HepG2 (cell line): ENCODE measurements around the gene PRKACG. TPM values are rescaled to one million over a fixed set of nuclear protein-coding genes. Genes with fewer than 3 reads are reported as not detected.

Experiments
- ATAC-seq: fragments of 200-7000 bp; cut with Tn5 transposase; 3 replicates; pipeline ENCODE4 v1.9.1; 2020; ENCODE audit warnings: mild to moderate bottlenecking, moderate library complexity
- BruUV-seq: library from RNA; stranded (reverse); fragments of 400-500 nt; replicated peaks from 2 replicates; lab custom pipeline; 2021; lab: Mats Ljungman, UMichigan
- CTCF ChIA-PET: fragments of 300-600 bp; formaldehyde crosslinking; extraction: SDS; loops from one replicate; lab custom pipeline; 2021; ENCODE audit warnings: low total read pairs, inconsistent platforms, low intra/inter-chr PET ratio; lab: Yijun Ruan, JAX
- POLR2A ChIA-PET: fragments of 350-600 bp; sonication (Branson Sonifier 250); formaldehyde crosslinking; loops from one replicate; lab custom pipeline; 2020; ENCODE audit warnings: antibody characterized with exemption, inconsistent platforms; lab: Yijun Ruan, JAX
- DNase-seq: peaks from one replicate; pipeline ENCODE4 v3.0.0-alpha.2; 2015; ENCODE audit warnings: low spot score
- FAIRE-seq: peaks from 3 replicates; lab custom pipeline; 2011; peaks lifted over from hg19 to GRCh38; lab: Jason Lieb, UNC
- H2AFZ ChIP-seq: one replicate; pipeline ENCODE4 v1.6.1; 2011; ENCODE audit warnings: low read length, inconsistent platforms
- H3K27ac ChIP-seq: fragments of 300-600 bp; 3 replicates; pipeline ENCODE4 v1.8.0; 2011; ENCODE audit warnings: mixed run types, mild to moderate bottlenecking, mixed read lengths, low read length, inconsistent platforms; ENCODE audit not compliant: insufficient read depth; ENCODE audit errors: extremely low read length
- H3K27me3 ChIP-seq, 2 experiments: fragments of 200-600 bp in 1 of 2; 2 replicates in 1 of 2; 3 replicates in 1 of 2; pipeline versions ENCODE4 v1.6.0 to v1.8.0; 2011; ENCODE audit warnings: low read length in 2 of 2, mild to moderate bottlenecking in 2 of 2, moderate library complexity in 2 of 2, inconsistent platforms in 1 of 2; ENCODE audit not compliant: insufficient read depth in 2 of 2, control insufficient read depth in 1 of 2
- H3K36me3 ChIP-seq, 2 experiments: fragments of 200-600 bp in 1 of 2; replicated peaks in 1 of 2; 2 replicates in 1 of 2; 3 replicates in 1 of 2; pipeline versions ENCODE4 v1.5.1 to v1.8.0; 2011; ENCODE audit warnings: low read length in 2 of 2, inconsistent platforms in 1 of 2; ENCODE audit not compliant: insufficient read depth in 2 of 2, control insufficient read depth in 1 of 2
- H3K4me1 ChIP-seq: 2 replicates; pipeline ENCODE4 v1.5.1; 2012; ENCODE audit warnings: low read length, inconsistent platforms; ENCODE audit not compliant: insufficient read depth
- H3K4me2 ChIP-seq: 2 replicates; pipeline ENCODE4 v1.6.0; 2011; ENCODE audit warnings: low read depth, low read length, inconsistent platforms
- H3K4me3 ChIP-seq, 3 experiments: fragments of 200-600 bp in 1 of 3; sonication (generic), shearing (Covaris generic) in 1 of 3; replicated peaks in 1 of 3; 2 replicates each; pipeline ENCODE4 v1.5.1; 2011 to 2016; ENCODE audit warnings: low read length in 3 of 3, inconsistent platforms in 2 of 3, low read depth in 2 of 3, mild to moderate bottlenecking in 2 of 3, control low read depth in 1 of 3, mixed read lengths in 1 of 3; ENCODE audit not compliant: insufficient read depth in 1 of 3
- H3K79me2 ChIP-seq: one replicate; pipeline ENCODE4 v1.6.1; 2011; ENCODE audit warnings: low read length, inconsistent platforms; ENCODE audit not compliant: insufficient read depth
- H3K9ac ChIP-seq: 2 replicates; pipeline ENCODE4 v1.6.0; 2011; ENCODE audit warnings: mild to moderate bottlenecking, low read depth, low read length, inconsistent platforms; ENCODE audit not compliant: insufficient read depth
- H3K9me3 ChIP-seq: 2 replicates; pipeline ENCODE4 v1.5.1; 2012; ENCODE audit warnings: mild to moderate bottlenecking, low read length
- H4K20me1 ChIP-seq: 2 replicates; pipeline ENCODE4 v1.6.0; 2011; ENCODE audit warnings: inconsistent platforms, mild to moderate bottlenecking, low read length, moderate library complexity; ENCODE audit not compliant: insufficient read depth
- ARID2 ChIP-seq: sonication (generic); formaldehyde crosslinking; IDR thresholded peaks from 2 replicates; pipeline ENCODE4 v1.8.1; 2022; ENCODE audit warnings: mild to moderate bottlenecking, missing genetic modification reagents, borderline replicate concordance
- FOXP1 ChIP-seq, 2 experiments: fragments of 450-650 bp in 1 of 2; IDR thresholded peaks; 2 replicates each; pipeline ENCODE4 v1.6.1; 2017 to 2018; ENCODE audit warnings: antibody characterized with exemption in 1 of 2
- RELA ChIP-seq: sonication (generic); formaldehyde crosslinking; IDR thresholded peaks from 2 replicates; pipeline ENCODE4 v1.4.0; 2020; ENCODE audit warnings: missing genetic modification reagents
- SKI ChIP-seq: fragments of 450-650 bp; IDR thresholded peaks from one replicate; pipeline ENCODE4 v1.6.1; 2018; ENCODE audit warnings: mild to moderate bottlenecking; ENCODE audit not compliant: partially characterized antibody
- SOX6 ChIP-seq, 2 experiments: fragments of 450-650 bp in 1 of 2; sonication (generic) in 1 of 2; formaldehyde crosslinking in 1 of 2; IDR thresholded peaks; 2 replicates each; pipeline versions ENCODE4 v1.4.0 to v1.6.1; 2017 to 2020; ENCODE audit warnings: antibody characterized with exemption in 1 of 2, mild to moderate bottlenecking in 1 of 2, missing genetic modification reagents in 1 of 2
- THAP11 ChIP-seq: IDR thresholded peaks from 2 replicates; pipeline ENCODE4 v1.6.1; 2016; ENCODE audit warnings: missing biosample characterization, missing genetic modification reagents
- U2AF2 ChIP-seq: fragments of 200-400 bp; formaldehyde crosslinking; IDR thresholded peaks from 2 replicates; pipeline ENCODE4 v1.6.1; 2017; ENCODE audit warnings: low read depth, mild to moderate bottlenecking, low read length
- ZNF672 ChIP-seq: sonication (generic); formaldehyde crosslinking; IDR thresholded peaks from 2 replicates; pipeline ENCODE4 v1.8.1; 2022; ENCODE audit warnings: missing genetic modification reagents
- WGBS: methylation state at CpG from one replicate; pipeline ENCODE4 v1.1.6; 2017; ENCODE audit warnings: low lambda C conversion rate; 5-methylcytosine and 5-hydroxymethylcytosine counted together
- in situ Hi-C: cut with HindIII; loops from 2 replicates; pipeline ENCODE4 v1.10.0; 2017; ENCODE audit warnings: low pct_unique_long_range_greater_than_20kb; ENCODE audit not compliant: extremely low pct_ligation_motif_present
- intact Hi-C: fragments of 100-400 bp; cut with micrococcal nuclease; formaldehyde crosslinking; loops from one replicate; pipeline ENCODE4 v1.10.0; 2022; ENCODE audit not compliant: unreplicated experiment
- polyA plus RNA-seq, 8 experiments: library from polyadenylated mRNA; depleted of rRNA in 3 of 8; stranded (reverse) in 7 of 8; unstranded in 1 of 8; fragments of >200 nt; fragmentation: Illumina TruSeq in 4 of 8; extraction: Trizol in 4 of 8; gene quantifications; 2 replicates each; pipeline versions ENCODE4 v1.2.1 to v1.2.3, GENCODE V29; 2011 to 2016; ENCODE audit warnings: low read depth in 4 of 8, missing spikeins in 1 of 8, mixed read lengths in 1 of 8; ENCODE audit not compliant: insufficient read depth in 1 of 8
- total RNA-seq, 5 experiments: library from RNA; depleted of rRNA; stranded (reverse); fragments of >200 nt; fragmentation: Illumina TruSeq; extraction: Trizol; gene quantifications; 2 replicates each; pipeline ENCODE4 v1.2.3, GENCODE V29; 2016; ENCODE audit warnings: low read depth in 1 of 5
- TF ChIP-seq, protein P1 (sequence below): sonication (generic); formaldehyde crosslinking; conservative IDR thresholded peaks from 2 replicates; pipeline ENCODE4 v1.4.0; 2020; ENCODE audit warnings: missing genetic modification reagents
- TF ChIP-seq, protein P2 (sequence below): sonication (generic); formaldehyde crosslinking; IDR thresholded peaks from 2 replicates; pipeline ENCODE4 v1.4.0; 2020; ENCODE audit warnings: missing genetic modification reagents
- TF ChIP-seq, protein P3 (sequence below): sonication (generic); formaldehyde crosslinking; IDR thresholded peaks from 2 replicates; pipeline ENCODE4 v1.4.0; 2020; ENCODE audit warnings: mild to moderate bottlenecking, missing genetic modification reagents
- TF ChIP-seq, protein P4 (sequence below): sonication (generic); formaldehyde crosslinking; IDR thresholded peaks from 2 replicates; pipeline ENCODE4 v1.5.0; 2020; ENCODE audit warnings: mild to moderate bottlenecking, missing genetic modification reagents

PRKACG gene
- total and polyA plus RNA-seq, 2 of the 13 experiments (the other 11 are each of a cell fraction or from before 2014, with no cell fraction given), result not detected

DNA sequence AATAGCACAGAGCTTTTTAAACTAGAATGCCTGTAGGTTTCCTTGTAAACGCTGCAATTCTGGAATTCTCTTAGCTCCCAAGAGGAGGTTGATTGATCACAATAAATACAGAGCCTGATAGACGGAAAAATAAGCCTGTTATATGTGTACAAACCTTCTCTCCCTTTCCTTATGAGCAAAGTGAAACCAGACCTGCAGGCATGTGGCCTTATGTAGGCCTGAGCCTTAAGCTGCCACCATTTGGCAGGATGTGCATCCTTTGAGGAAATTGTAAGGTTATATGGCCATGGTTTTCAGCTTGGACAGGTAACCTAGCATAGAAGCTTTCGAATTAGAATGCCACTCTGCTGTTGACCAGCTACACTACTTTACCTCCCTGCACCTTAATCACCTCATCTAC lies 49.1 kb downstream of the PRKACG start (continued):
- TF ChIP-seq, protein P1, sequence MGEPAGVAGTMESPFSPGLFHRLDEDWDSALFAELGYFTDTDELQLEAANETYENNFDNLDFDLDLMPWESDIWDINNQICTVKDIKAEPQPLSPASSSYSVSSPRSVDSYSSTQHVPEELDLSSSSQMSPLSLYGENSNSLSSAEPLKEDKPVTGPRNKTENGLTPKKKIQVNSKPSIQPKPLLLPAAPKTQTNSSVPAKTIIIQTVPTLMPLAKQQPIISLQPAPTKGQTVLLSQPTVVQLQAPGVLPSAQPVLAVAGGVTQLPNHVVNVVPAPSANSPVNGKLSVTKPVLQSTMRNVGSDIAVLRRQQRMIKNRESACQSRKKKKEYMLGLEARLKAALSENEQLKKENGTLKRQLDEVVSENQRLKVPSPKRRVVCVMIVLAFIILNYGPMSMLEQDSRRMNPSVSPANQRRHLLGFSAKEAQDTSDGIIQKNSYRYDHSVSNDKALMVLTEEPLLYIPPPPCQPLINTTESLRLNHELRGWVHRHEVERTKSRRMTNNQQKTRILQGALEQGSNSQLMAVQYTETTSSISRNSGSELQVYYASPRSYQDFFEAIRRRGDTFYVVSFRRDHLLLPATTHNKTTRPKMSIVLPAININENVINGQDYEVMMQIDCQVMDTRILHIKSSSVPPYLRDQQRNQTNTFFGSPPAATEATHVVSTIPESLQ, result no peak
- TF ChIP-seq SKI (no peak), THAP11 (CRISPR knock-in tag) (no peak), SOX6 (IDR thresholded peaks at IDR 0.05) (no peak), SOX6 (CRISPR knock-in tag; IDR thresholded peaks at IDR 0.05) (no peak), FOXP1 (IDR thresholded peaks at IDR 0.05) (no peak), FOXP1 (CRISPR knock-in tag; IDR thresholded peaks at IDR 0.05) (no peak), U2AF2 (no peak), ZNF672 (CRISPR knock-in tag) (no peak)
- TF ChIP-seq, protein P2, sequence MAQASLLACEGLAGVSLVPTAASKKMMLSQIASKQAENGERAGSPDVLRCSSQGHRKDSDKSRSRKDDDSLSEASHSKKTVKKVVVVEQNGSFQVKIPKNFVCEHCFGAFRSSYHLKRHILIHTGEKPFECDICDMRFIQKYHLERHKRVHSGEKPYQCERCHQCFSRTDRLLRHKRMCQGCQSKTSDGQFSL (CRISPR knock-in tag), result no peak

DNA sequence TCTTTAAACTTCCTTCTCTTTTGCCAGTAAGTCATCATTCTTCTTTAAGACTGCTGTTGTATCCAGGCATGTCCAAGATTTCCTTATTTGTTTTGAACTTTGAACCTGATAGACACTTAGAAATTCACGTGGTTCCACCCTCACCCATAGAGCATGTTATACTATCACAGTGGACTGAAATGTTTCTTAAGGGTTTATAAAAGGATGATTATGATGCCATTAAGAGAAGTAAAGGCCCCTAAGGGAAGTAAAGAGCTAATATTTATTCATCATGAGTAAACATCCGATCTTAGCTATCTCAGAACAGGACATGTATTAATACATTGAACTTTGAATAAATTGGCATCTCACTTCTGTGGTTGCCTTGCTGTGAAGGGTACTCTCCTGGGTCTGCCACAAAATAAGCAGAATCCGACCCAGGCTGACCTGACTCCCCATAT lies 49.8 kb downstream of the PRKACG start:
- Histone ChIP-seq H3K9me3 (no peaks in the 10 kb centered on the region), H3K27ac (no peak overlapping the region), H3K9ac (no peak overlapping the region), H2AFZ (no peak overlapping the region), H3K27me3 (no peaks in the 10 kb centered on the region), H3K4me1 (peaks cover 47% of the 10 kb centered on the region), H3K4me3 (no peak overlapping the region), H3K36me3 (no peaks in the 10 kb centered on the region; a peak in 1 of 5 replicates), H3K4me2 (no peak overlapping the region), H3K79me2 (no peaks in the 10 kb centered on the region), H4K20me1 (no peaks in the 10 kb centered on the region)
- BruUV-seq, result no TSS peak
- FAIRE-seq (no peak), ATAC-seq (no peak), DNase-seq (no peak)
- WGBS, result 82% methylated on average over 3 of the region's 3 CpGs
- ChIA-PET CTCF (no interaction called here), POLR2A (no interaction called here)
- in situ Hi-C loops (loop anchor here (10.0 kb wide), 1 partner anchor 179 kb away; a partner anchor contains a TSS), intact Hi-C loops (no loop called here)
- TF ChIP-seq, protein P3, sequence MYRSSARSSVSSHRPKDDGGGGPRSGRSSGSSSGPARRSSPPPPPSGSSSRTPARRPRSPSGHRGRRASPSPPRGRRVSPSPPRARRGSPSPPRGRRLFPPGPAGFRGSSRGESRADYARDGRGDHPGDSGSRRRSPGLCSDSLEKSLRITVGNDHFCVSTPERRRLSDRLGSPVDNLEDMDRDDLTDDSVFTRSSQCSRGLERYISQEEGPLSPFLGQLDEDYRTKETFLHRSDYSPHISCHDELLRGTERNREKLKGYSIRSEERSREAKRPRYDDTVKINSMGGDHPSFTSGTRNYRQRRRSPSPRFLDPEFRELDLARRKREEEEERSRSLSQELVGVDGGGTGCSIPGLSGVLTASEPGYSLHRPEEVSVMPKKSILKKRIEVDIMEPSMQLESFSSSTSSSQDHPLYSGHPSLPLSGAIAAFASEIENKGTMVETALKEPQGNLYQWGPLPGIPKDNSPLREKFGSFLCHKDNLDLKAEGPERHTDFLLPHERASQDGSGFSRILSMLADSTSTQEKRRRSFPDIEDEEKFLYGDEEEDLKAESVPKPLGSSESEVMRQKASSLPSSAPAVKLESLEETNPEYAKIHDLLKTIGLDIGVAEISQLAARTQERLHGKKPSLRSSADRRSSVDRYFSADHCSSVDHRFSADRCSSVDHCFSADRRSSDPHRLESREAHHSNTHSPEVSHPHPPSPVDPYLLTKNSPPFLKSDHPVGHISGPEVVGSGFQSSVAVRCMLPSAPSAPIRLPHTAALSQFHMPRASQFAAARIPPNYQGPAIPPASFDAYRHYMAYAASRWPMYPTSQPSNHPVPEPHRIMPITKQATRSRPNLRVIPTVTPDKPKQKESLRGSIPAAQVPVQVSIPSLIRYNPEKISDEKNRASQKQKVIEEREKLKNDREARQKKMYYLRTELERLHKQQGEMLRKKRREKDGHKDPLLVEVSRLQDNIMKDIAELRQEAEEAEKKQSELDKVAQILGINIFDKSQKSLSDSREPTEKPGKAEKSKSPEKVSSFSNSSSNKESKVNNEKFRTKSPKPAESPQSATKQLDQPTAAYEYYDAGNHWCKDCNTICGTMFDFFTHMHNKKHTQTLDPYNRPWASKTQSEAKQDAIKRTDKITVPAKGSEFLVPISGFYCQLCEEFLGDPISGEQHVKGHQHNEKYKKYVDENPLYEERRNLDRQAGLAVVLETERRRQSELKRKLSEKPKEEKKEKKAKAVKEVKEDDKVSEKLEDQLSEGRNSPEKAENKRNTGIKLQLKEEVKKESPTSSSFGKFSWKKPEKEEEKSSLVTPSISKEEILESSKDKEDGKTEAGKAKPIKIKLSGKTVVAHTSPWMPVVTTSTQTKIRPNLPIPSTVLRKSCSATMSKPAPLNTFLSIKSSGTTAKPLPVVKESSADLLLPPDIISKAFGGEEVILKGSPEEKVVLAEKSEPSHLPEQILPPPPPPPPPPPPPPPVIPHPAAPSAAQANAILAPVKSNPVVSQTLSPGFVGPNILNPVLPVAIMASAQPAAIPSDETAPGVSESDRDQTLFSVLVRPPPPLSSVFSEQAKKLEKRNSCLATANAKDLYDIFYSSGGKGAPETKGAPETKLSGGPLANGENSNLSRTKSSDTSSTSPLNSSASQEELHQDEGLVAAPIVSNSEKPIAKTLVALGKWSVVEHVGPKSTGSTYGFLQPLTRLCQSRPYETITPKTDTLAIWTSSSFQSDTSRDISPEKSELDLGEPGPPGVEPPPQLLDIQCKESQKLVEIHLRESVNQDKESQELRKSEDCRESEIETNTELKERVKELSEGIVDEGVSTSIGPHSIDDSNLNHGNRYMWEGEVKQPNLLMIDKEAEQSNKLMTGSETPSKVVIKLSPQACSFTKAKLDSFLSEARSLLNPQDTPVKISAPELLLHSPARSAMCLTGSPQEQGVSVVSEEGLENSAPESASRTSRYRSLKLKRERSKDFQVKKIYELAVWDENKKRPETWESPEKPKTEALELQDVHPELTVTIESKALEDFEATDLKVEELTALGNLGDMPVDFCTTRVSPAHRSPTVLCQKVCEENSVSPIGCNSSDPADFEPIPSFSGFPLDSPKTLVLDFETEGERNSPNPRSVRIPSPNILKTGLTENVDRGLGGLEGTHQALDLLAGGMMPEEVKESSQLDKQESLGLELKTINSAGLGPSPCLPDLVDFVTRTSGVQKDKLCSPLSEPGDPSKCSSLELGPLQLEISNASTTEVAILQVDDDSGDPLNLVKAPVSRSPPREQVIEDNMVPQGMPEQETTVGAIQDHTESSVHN (CRISPR knock-in tag), result no peak
- no peak for TF ChIP-seq ARID2 (CRISPR knock-in tag)
- TF ChIP-seq RELA, result no peak
- TF ChIP-seq, protein P4, sequence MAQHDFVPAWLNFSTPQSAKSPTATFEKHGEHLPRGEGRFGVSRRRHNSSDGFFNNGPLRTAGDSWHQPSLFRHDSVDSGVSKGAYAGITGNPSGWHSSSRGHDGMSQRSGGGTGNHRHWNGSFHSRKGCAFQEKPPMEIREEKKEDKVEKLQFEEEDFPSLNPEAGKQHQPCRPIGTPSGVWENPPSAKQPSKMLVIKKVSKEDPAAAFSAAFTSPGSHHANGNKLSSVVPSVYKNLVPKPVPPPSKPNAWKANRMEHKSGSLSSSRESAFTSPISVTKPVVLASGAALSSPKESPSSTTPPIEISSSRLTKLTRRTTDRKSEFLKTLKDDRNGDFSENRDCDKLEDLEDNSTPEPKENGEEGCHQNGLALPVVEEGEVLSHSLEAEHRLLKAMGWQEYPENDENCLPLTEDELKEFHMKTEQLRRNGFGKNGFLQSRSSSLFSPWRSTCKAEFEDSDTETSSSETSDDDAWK (CRISPR knock-in tag), result no peak
- TF ChIP-seq, all 625 proteins: peak for 0
